Thyroid gland (tissue), 4 donors: ENCODE results near the gene SLC22A1.
"Not testable (repeated sequence)": the region's sequence is repeated elsewhere in the genome, so short reads cannot be mapped to it uniquely, and the experiment has no call there.

Experiments used
- POLR2A ChIP-seq, 2 donors: fragments of 450-650 bp; IDR thresholded peaks; one replicate each; pipeline ENCODE4 v1.6.1; 2017; ENCODE audit warnings: antibody characterized with exemption in 2 of 2, mild to moderate bottlenecking in 2 of 2, moderate library complexity in 1 of 2
- TF ChIP-seq, protein P1 (sequence below), 6 experiments: fragments of 200-600 bp in 3 of 6; fragments of 450-650 bp in 3 of 6; sonication (generic) in 3 of 6; IDR thresholded peaks; one replicate each; pipeline ENCODE4 v1.5.1; 2016 to 2019; ENCODE audit warnings: antibody characterized with exemption in 6 of 6, mild to moderate bottlenecking in 2 of 6, inconsistent platforms in 1 of 6, moderate library complexity in 1 of 6

DNA sequence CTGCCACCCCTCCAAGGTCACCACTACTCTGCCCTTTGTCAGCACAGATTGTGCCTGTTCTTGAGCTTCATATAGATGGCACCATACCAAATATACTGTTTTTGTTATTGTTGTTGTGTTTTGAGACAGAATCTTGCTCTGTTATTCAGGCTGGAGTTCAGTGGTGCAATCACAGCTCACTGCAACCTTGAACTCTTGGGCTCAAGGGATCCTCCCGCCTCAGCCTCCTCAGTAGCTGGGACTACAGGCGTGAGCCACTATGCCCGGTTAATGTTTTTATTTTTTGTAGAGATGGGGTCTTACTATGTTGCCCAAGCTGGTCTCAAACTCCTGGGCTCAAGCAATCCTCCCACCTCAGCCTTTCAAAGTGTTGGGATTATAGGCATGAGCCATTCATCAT, 18.9 kb downstream of the SLC22A1 start:
- TF ChIP-seq, protein P1, sequence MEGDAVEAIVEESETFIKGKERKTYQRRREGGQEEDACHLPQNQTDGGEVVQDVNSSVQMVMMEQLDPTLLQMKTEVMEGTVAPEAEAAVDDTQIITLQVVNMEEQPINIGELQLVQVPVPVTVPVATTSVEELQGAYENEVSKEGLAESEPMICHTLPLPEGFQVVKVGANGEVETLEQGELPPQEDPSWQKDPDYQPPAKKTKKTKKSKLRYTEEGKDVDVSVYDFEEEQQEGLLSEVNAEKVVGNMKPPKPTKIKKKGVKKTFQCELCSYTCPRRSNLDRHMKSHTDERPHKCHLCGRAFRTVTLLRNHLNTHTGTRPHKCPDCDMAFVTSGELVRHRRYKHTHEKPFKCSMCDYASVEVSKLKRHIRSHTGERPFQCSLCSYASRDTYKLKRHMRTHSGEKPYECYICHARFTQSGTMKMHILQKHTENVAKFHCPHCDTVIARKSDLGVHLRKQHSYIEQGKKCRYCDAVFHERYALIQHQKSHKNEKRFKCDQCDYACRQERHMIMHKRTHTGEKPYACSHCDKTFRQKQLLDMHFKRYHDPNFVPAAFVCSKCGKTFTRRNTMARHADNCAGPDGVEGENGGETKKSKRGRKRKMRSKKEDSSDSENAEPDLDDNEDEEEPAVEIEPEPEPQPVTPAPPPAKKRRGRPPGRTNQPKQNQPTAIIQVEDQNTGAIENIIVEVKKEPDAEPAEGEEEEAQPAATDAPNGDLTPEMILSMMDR (IDR thresholded peaks at IDR 0.05) = not testable (repeated sequence)
- not testable (repeated sequence) for TF ChIP-seq POLR2A (IDR thresholded peaks at IDR 0.05)
